Left cardiac atrium (tissue), 4 donors: ENCODE measurements around the gene MRPL54. TPM values are rescaled to one million over a fixed set of nuclear protein-coding genes. Genes with fewer than 3 reads are reported as not detected.

Source experiments
- ATAC-seq, 2 donors: fragments of 200-7000 bp; cut with Tn5 transposase; one replicate each; pipeline ENCODE4 v1.9.1; 2020; ENCODE audit warnings: mild to moderate bottlenecking in 2 of 2, moderate library complexity in 2 of 2
- DNase-seq: peaks from one replicate; pipeline ENCODE4 v3.0.0-alpha.2; 2020
- intact Hi-C, 2 donors: fragments of 100-400 bp; cut with DNase I; formaldehyde crosslinking; loops; one replicate each; pipeline versions ENCODE4 v1.14.1 to v1.15.1; 2022 to 2023
- total RNA-seq, 2 donors: library from RNA; stranded (reverse); fragmentation: NEBNext Ultra II Directional; extraction: Animal tissue kit (Norgen Biotek cat#: 25700); gene quantifications; one replicate each; pipeline ENCODE4 v1.2.1, GENCODE V29; 2021
- donor health status: DM: no; HTN: yes; CAD: no.
- donor health status: DM: no; HTN: yes; CAD: no; lungs with severe emphysema.
- donor health status: DM: yes; HTN: yes; CAD: no.
- donor health status: Dilated cardiomyopathy.

Gene MRPL54
- total RNA-seq, 2 donors from 2014 or later: 63.6 to 68.9 TPM

- intact Hi-C loops: no loop called here
- no peak for DNase-seq
- ATAC-seq: no peak
Measured at GRCh38 chr19:3778899-3779723, 16.6 kb downstream of the MRPL54 start.

GRCh38 chr19:3780786-3781304 is 18.4 kb downstream of the MRPL54 start:
- no peak for ATAC-seq
- intact Hi-C loops: no loop called here
- DNase-seq: no peak

- intact Hi-C loops: no loop called here
- no peak for DNase-seq
- ATAC-seq: no peak
Measured at GRCh38 chr19:3781603-3782002, 19.1 kb downstream of the MRPL54 start.

- intact Hi-C loops: no loop called here
- DNase-seq: no peak
- no peak for ATAC-seq
Measured at GRCh38 chr19:3782330-3782729, 19.8 kb downstream of the MRPL54 start.

GRCh38 chr19:3782903-3783302 is 20.4 kb downstream of the MRPL54 start:
- intact Hi-C loops: no loop called here
- ATAC-seq: no peak
- DNase-seq: no peak

- intact Hi-C loops: no loop called here
- ATAC-seq (no peak), DNase-seq (no peak)
Measured at GRCh38 chr19:3783660-3784584, 21.4 kb downstream of the MRPL54 start.

- intact Hi-C loops: no loop called here
- DNase-seq (no peak), ATAC-seq (peak in 1 of 2 donors; percentile 19)
Measured at GRCh38 chr19:3784607-3785450, 22.3 kb downstream of the MRPL54 start.

GRCh38 chr19:3785451-3785937 is 23.0 kb downstream of the MRPL54 start:
- ATAC-seq (no peak), DNase-seq (no peak)
- intact Hi-C loops: no loop called here

- DNase-seq: no peak
- peak in 1 of 2 donors; percentile 36 for ATAC-seq
- intact Hi-C loops: no loop called here
Measured at GRCh38 chr19:3785938-3786824, 23.7 kb downstream of the MRPL54 start, which contains the start of gene MATK. MATK (minus strand) TSS chr19:3786381; CDS start chr19:3785135, 1,246 bp downstream.

- DNase-seq (no peak), ATAC-seq (no peak)
- intact Hi-C loops: no loop called here
Measured at GRCh38 chr19:3788996-3789778, 26.7 kb downstream of the MRPL54 start.

GRCh38 chr19:3790209-3790734 is 27.8 kb downstream of the MRPL54 start:
- DNase-seq (no peak), ATAC-seq (no peak)
- intact Hi-C loops: no loop called here

- intact Hi-C loops: no loop called here
- DNase-seq (no peak), ATAC-seq (no peak)
Measured at GRCh38 chr19:3790941-3791340, 28.5 kb downstream of the MRPL54 start.

- intact Hi-C loops: no loop called here
- ATAC-seq: no peak
- no peak for DNase-seq
Measured at GRCh38 chr19:3792114-3792513, 29.6 kb downstream of the MRPL54 start.

GRCh38 chr19:3793799-3794198 is 31.3 kb downstream of the MRPL54 start:
- DNase-seq (no peak), ATAC-seq (no peak)
- intact Hi-C loops: no loop called here

- intact Hi-C loops: no loop called here
- DNase-seq (no peak), ATAC-seq (no peak)
Measured at GRCh38 chr19:3796358-3796757, 33.9 kb downstream of the MRPL54 start.

GRCh38 chr19:3798137-3798536 is 35.7 kb downstream of the MRPL54 start:
- DNase-seq (no peak), ATAC-seq (no peak)
- intact Hi-C loops: no loop called here

- DNase-seq (no peak), ATAC-seq (no peak)
Measured at GRCh38 chr19:3800996-3801395, 38.5 kb downstream of the MRPL54 start.

More at GRCh38 chr19:3800996-3801395, 38.5 kb downstream of the MRPL54 start:
- intact Hi-C loops: no loop called here
